Activated naive CD8-positive, alpha-beta T cell (primary cell): ENCODE data around the gene ALOX15B.

Experiments
- H3K27ac Mint-ChIP-seq: one replicate; pipeline ENCODE4 v1.8.0; 2021; ENCODE audit warnings: mixed read lengths
- H3K27me3 Mint-ChIP-seq: one replicate; pipeline ENCODE4 v1.8.0; 2021; ENCODE audit warnings: mixed read lengths
- H3K36me3 Mint-ChIP-seq: one replicate; pipeline ENCODE4 v1.8.0; 2021; ENCODE audit warnings: mixed read lengths
- H3K4me1 Mint-ChIP-seq: one replicate; pipeline ENCODE4 v1.8.0; 2021; ENCODE audit warnings: low read depth, mixed read lengths
- H3K4me3 Mint-ChIP-seq: one replicate; pipeline ENCODE4 v1.8.0; 2021; ENCODE audit warnings: mild to moderate bottlenecking, mixed read lengths
- H3K9me3 Mint-ChIP-seq: one replicate; pipeline ENCODE4 v1.8.0; 2021; ENCODE audit warnings: low read depth, mixed read lengths

ALOX15B gene

DNA sequence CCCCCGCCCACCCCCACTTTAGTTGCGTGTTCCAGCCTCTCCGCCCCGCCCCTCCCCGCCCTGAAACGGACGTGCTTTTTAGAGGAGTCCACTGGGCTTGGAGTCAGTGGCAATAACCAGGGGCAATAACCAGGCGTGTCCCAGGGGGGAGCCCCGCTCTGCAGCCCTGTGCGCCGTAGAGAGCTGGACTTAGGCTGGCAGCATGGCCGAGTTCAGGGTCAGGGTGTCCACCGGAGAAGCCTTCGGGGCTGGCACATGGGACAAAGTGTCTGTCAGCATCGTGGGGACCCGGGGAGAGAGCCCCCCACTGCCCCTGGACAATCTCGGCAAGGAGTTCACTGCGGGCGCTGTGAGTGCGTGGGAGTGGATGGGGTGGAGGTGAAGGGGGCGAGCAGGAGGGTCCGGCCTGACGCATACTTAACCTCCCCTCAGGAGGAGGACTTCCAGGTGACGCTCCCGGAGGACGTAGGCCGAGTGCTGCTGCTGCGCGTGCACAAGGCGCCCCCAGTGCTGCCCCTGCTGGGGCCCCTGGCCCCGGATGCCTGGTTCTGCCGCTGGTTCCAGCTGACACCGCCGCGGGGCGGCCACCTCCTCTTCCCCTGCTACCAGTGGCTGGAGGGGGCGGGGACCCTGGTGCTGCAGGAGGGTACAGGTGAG lies at the start of gene ALOX15B:
ALOX15B (plus strand) TSS at position 106 of the 657 bp plus-strand sequence; CDS start at position 203, 97 bp downstream.
- H3K27ac Mint-ChIP-seq = no peak within 1 kb of the TSS
- H3K4me1 Mint-ChIP-seq = peaks cover 7% of the 10 kb centered on the region
- H3K36me3 Mint-ChIP-seq = no peaks in the 10 kb centered on the region
- H3K27me3 Mint-ChIP-seq = peaks cover 13% of the 10 kb centered on the region
- no peaks in the 10 kb centered on the region for H3K9me3 Mint-ChIP-seq
- H3K4me3 Mint-ChIP-seq = peak within 1 kb of the TSS; percentile 35

DNA sequence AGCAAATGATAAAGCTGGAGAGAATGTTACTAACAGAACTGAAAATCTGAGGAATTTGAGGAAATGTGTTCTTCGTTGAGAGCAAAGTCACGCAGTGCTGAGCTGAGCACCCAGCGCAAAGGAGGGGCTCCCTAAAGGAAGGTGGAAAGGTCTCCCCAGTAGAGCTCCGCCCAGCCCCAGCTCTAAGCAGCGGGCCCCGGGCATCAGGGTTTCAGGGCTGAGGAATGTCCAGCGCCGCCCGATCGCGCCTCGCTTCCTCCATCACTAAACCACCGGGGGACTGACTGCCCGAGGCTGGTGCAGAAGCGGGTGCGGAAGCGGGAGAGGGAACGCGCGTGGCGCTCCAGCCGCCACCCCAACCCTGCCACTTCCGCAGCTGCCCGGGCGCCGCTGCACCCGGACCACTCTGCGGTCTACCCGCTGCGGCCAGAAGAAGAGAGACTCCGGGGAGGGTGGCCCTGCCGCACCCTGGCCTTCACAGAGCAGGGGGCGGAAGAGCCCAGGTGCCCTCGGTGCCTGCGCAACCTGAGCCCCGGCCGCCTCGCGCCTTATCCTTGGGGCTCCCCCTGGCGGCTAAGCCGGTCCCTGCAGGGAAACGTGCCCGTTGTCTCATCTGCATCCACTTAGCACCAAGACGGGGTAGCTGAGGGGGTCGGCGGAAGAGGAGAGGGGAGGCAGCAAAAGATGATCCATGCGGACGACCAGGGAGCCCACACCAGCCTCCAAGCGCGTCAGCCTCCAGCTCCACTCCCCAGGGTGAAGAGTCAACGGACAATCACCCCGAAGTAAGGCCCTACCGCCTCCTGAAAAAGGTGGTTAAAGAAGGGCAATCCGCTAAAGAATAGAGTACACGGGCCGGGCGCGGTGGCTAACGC lies 48.8 kb upstream of the ALOX15B start:
- H3K36me3 Mint-ChIP-seq = no peaks in the 10 kb centered on the region
- no peaks in the 10 kb centered on the region for H3K9me3 Mint-ChIP-seq
- peak overlapping the region; percentile 88 for H3K27ac Mint-ChIP-seq
- peak overlapping the region; percentile 78 for H3K4me3 Mint-ChIP-seq
- peaks cover 20% of the 10 kb centered on the region for H3K4me1 Mint-ChIP-seq
- no peaks in the 10 kb centered on the region for H3K27me3 Mint-ChIP-seq

GRCh38 chr17:7992516-7992915 lies 46.3 kb upstream of the ALOX15B start:
- Mint-ChIP-seq H3K36me3 (no peaks in the 10 kb centered on the region), H3K27ac (no peak overlapping the region), H3K4me3 (no peak overlapping the region), H3K27me3 (no peaks in the 10 kb centered on the region), H3K9me3 (no peaks in the 10 kb centered on the region), H3K4me1 (peaks cover 20% of the 10 kb centered on the region)

- H3K27me3 Mint-ChIP-seq = no peaks in the 10 kb centered on the region
- no peak overlapping the region for H3K4me3 Mint-ChIP-seq
- no peak overlapping the region for H3K27ac Mint-ChIP-seq
- no peaks in the 10 kb centered on the region for H3K36me3 Mint-ChIP-seq
- H3K4me1 Mint-ChIP-seq = peaks cover 20% of the 10 kb centered on the region
- H3K9me3 Mint-ChIP-seq = no peaks in the 10 kb centered on the region
These were observed 45.9 kb upstream of the ALOX15B start for GRCh38 chr17:7992924-7993323.

- no peaks in the 10 kb centered on the region for H3K9me3 Mint-ChIP-seq
- H3K4me3 Mint-ChIP-seq = no peak overlapping the region
These were observed 44.8 kb upstream of the ALOX15B start for GRCh38 chr17:7993972-7994589.

DNA sequence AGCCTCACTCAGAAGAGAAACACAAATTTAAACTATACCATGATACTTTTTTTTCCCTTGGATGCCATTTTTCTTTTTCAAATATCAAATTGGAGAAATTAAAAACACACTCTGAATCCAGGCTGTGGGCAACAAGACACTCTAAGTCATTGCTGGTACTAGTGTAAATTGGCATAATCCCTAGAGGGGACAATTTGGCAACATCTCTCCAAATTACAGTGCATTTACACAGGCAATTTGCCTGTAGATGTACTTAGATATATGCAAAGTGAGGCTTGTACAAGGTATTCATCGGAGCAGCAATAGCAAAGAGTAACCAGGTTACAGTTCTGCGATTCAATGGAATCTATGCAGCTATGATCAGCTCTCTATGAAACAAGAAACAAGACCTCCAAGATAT lies 43.1 kb upstream of the ALOX15B start:
- Mint-ChIP-seq H3K4me3 (no peak overlapping the region), H3K4me1 (peaks cover 4% of the 10 kb centered on the region), H3K36me3 (no peaks in the 10 kb centered on the region), H3K27me3 (no peaks in the 10 kb centered on the region), H3K9me3 (no peaks in the 10 kb centered on the region), H3K27ac (no peak overlapping the region)

More at GRCh38 chr17:7993972-7994589, 44.8 kb upstream of the ALOX15B start:
- peaks cover 17% of the 10 kb centered on the region for H3K4me1 Mint-ChIP-seq
- H3K27ac Mint-ChIP-seq = no peak overlapping the region
- H3K27me3 Mint-ChIP-seq = no peaks in the 10 kb centered on the region
- no peaks in the 10 kb centered on the region for H3K36me3 Mint-ChIP-seq

DNA sequence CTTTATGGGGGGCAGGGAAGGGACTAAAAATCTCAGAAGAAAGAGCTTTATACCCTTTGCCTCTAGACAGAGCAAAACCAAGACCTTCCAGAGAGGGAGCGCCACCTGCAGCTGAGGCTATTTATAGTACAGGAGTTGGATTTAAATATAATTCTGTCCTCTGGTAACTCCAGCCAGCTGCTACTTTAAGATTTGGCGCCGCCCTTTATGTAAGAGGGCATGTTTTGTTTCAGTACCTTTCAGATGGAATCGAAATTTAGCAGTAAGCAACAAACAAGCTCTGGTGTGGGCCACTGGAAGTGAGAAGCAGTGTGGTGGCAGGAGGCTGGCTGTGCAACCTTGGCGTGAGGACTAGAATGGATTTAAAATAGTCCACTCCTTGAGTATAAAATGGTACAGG lies 41.7 kb upstream of the ALOX15B start:
- H3K27ac Mint-ChIP-seq = no peak overlapping the region
- peaks cover 6% of the 10 kb centered on the region for H3K27me3 Mint-ChIP-seq
- H3K36me3 Mint-ChIP-seq = no peaks in the 10 kb centered on the region
- H3K9me3 Mint-ChIP-seq = no peaks in the 10 kb centered on the region
- peaks cover 4% of the 10 kb centered on the region for H3K4me1 Mint-ChIP-seq
- no peak overlapping the region for H3K4me3 Mint-ChIP-seq

DNA sequence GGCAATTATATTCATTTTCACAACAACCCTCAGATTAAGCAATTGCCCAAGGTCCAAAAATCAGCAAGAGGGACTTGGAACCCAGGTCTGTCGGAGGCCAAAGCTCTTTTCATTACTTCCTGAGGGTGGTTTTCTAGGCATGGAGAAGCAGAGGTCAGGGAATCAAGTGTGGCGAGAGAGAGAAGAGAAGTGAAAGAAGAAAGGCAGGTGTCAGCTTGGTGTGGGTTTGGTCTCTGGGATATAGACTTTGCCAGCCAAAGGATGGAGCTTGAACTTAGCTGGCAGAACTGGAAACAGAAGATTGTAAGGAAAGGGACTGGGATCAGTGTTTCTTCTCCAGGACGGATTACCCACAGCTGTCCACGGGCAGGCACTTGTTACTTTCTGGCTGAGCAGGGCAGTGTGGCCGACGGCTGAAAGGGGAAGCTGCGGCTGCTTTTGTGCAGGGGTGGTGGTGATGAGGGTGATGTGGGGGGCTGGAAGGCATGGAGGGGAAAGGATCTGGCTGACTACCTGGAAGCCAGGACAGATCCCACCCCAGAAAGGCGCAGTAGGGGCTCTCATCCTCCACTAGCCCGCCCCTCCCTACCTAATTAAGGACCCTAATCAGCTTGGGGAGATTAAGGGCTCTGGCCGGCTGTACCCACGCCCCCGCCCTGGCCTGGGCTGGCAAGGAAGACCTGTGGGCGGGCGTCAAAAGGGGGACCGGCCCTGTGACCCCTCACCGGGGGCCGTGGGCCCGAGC lies 36.7 kb upstream of the ALOX15B start, which contains the start of gene GUCY2D:
GUCY2D (plus strand) TSS at position 640 of the 745 bp plus-strand sequence. CDS start 433 bp downstream, outside the sequence.
- no peaks in the 10 kb centered on the region for H3K9me3 Mint-ChIP-seq
- H3K4me1 Mint-ChIP-seq = peaks cover 6% of the 10 kb centered on the region
- no peak within 1 kb of the TSS for H3K27ac Mint-ChIP-seq
- peaks cover 14% of the 10 kb centered on the region for H3K27me3 Mint-ChIP-seq
- H3K36me3 Mint-ChIP-seq = no peaks in the 10 kb centered on the region
- peak within 1 kb of the TSS; percentile 73 for H3K4me3 Mint-ChIP-seq

- Mint-ChIP-seq H3K4me1 (peaks cover 6% of the 10 kb centered on the region), H3K27ac (no peak overlapping the region), H3K36me3 (no peaks in the 10 kb centered on the region), H3K27me3 (peaks cover 14% of the 10 kb centered on the region), H3K4me3 (no peak overlapping the region), H3K9me3 (no peaks in the 10 kb centered on the region)
These were observed 35.9 kb upstream of the ALOX15B start for GRCh38 chr17:8002721-8003593.

DNA sequence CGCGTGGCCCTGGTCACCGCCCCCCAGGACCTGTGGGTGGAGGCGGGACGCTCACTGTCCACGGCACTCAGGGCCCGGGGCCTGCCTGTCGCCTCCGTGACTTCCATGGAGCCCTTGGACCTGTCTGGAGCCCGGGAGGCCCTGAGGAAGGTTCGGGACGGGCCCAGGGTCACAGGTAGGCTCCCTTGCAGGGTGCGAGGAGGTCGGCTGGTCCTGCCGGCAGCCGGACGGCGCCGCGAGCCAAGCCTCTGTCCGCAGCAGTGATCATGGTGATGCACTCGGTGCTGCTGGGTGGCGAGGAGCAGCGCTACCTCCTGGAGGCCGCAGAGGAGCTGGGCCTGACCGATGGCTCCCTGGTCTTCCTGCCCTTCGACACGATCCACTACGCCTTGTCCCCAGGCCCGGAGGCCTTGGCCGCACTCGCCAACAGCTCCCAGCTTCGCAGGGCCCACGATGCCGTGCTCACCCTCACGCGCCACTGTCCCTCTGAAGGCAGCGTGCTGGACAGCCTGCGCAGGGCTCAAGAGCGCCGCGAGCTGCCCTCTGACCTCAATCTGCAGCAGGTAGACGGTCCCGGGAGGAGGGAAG lies 35.2 kb upstream of the ALOX15B start:
- Mint-ChIP-seq H3K9me3 (no peaks in the 10 kb centered on the region), H3K27ac (no peak overlapping the region), H3K4me1 (peaks cover 6% of the 10 kb centered on the region), H3K36me3 (no peaks in the 10 kb centered on the region), H3K27me3 (peaks cover 14% of the 10 kb centered on the region), H3K4me3 (no peak overlapping the region)

- no peaks in the 10 kb centered on the region for H3K9me3 Mint-ChIP-seq
- no peaks in the 10 kb centered on the region for H3K36me3 Mint-ChIP-seq
- H3K4me3 Mint-ChIP-seq = no peak overlapping the region
- peaks cover 14% of the 10 kb centered on the region for H3K27me3 Mint-ChIP-seq
- no peak overlapping the region for H3K27ac Mint-ChIP-seq
- peaks cover 6% of the 10 kb centered on the region for H3K4me1 Mint-ChIP-seq
These were observed 34.0 kb upstream of the ALOX15B start for GRCh38 chr17:8004899-8005298.

- no peak overlapping the region for H3K27ac Mint-ChIP-seq
- no peaks in the 10 kb centered on the region for H3K36me3 Mint-ChIP-seq
- peaks cover 6% of the 10 kb centered on the region for H3K4me1 Mint-ChIP-seq
- no peak overlapping the region for H3K4me3 Mint-ChIP-seq
- H3K9me3 Mint-ChIP-seq = no peaks in the 10 kb centered on the region
- H3K27me3 Mint-ChIP-seq = peaks cover 14% of the 10 kb centered on the region
These were observed 33.5 kb upstream of the ALOX15B start for GRCh38 chr17:8005357-8005756.

DNA sequence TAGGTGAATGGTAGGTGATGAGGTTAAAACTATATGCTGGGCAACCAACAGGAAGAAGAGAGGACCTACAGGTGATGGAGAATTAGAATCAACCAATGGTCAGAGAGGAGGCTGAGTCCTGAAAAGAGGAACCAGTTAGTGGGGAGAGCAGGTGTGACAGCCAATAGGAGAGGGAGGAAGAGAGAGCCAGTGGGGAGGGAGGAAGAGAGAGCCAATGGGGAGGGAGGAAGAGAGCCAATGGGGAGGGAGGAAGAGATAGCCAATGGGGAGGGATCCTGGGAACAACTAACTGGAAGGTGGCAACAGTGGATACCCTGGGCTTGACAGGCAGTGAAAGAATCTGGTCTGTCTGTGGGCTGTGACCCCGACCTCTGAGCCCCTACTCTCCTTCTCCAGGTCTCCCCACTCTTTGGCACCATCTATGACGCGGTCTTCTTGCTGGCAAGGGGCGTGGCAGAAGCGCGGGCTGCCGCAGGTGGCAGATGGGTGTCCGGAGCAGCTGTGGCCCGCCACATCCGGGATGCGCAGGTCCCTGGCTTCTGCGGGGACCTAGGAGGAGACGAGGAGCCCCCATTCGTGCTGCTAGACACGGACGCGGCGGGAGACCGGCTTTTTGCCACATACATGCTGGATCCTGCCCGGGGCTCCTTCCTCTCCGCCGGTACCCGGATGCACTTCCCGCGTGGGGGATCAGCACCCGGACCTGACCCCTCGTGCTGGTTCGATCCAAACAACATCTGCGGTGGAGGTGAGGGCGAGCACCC lies 32.7 kb upstream of the ALOX15B start:
- H3K27me3 Mint-ChIP-seq = peaks cover 12% of the 10 kb centered on the region
- no peaks in the 10 kb centered on the region for H3K9me3 Mint-ChIP-seq
- no peaks in the 10 kb centered on the region for H3K36me3 Mint-ChIP-seq
- H3K4me1 Mint-ChIP-seq = peaks cover 6% of the 10 kb centered on the region
- no peak overlapping the region for H3K4me3 Mint-ChIP-seq
- no peak overlapping the region for H3K27ac Mint-ChIP-seq
